GM10847 (cell line): Measurements from ENCODE around the gene CRTAC1.

Experiments
- POLR2A ChIP-seq: IDR thresholded peaks from 2 replicates; pipeline ENCODE4 v1.6.1; 2011; ENCODE audit not compliant: insufficient read length; ENCODE audit errors: extremely low read depth

The CRTAC1 gene

DNA sequence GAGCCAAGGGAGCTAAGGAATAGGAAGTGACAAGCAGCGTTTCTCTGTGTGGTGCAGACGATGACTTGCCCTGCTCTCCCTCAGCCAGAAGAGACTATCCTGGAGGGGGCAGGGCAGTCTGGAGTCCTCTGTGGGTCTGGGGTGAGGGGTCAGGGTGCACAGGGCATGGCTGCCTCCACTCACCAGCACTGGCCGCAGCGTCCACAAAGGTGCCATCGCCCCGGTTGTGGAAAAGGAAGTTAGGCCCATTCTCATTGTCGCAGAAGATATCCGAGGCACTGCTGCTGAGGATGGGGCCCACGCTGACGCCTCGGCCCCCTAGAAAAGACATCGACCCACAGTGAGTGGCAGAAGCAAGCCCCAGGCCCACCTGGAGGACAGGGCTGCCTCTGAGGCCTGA is 122.6 kb downstream of the CRTAC1 start:
- no peak for TF ChIP-seq POLR2A

DNA sequence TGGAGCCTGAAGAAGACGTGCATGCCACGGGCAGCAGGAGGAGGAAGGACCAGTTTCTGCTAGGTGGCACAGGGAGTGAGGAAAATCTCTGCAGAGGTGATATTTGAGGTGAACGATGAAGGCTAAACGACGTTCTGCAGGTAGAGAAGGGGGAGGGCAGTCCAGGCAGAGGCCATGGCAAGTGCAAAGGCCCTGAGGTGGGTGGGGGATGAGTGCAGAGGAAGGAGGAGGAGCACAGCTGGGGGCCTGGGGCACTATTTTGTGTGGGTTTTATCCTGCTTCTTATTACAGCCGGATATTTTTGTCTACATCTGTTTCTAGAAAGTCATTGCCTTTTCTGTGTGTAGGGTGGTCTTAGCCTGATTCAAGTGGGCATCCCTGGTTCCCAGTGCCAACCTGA is 123.2 kb downstream of the CRTAC1 start:
- no peak for TF ChIP-seq POLR2A

DNA sequence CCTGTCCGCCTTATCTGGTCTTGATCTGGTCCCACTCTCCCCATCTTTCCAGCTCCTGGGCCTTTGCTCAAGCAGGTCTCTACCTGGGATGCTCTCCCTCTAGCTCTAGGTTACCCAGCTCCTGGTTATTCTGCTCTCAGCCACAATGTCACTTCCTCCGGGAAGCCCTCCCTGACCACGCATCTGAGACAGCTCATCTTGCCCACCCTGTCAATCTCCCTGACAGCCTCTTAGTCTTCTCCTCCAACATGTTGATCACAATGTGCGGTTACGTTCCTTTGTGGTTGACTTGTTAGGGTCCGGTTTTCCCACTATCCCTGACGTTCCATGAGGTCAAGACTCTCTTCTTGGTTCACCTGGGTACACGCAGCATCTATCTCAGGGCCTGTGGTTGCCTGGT is 125.1 kb downstream of the CRTAC1 start:
- TF ChIP-seq POLR2A = no peak

GRCh38 chr10:97904576-97904975 is 125.8 kb downstream of the CRTAC1 start:
- no peak for TF ChIP-seq POLR2A

DNA sequence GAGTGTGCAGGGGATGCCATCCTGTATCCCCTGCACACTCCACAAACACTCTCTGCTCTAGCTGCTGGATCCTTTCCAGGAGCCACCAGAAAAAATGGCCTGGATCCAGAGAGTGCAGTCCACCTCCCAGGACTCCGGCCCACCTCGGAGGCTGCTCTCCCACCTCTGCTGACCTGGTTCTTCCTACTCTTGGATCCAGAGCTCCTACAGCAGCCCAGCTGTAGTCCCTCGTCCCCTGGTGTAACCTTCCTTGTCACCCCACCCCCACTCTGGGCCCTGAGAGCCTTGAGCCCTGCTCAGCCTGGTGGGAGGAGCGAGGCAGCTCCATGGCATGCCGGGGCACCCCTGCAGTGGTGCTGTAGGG is 126.4 kb downstream of the CRTAC1 start:
- TF ChIP-seq POLR2A = no peak

DNA sequence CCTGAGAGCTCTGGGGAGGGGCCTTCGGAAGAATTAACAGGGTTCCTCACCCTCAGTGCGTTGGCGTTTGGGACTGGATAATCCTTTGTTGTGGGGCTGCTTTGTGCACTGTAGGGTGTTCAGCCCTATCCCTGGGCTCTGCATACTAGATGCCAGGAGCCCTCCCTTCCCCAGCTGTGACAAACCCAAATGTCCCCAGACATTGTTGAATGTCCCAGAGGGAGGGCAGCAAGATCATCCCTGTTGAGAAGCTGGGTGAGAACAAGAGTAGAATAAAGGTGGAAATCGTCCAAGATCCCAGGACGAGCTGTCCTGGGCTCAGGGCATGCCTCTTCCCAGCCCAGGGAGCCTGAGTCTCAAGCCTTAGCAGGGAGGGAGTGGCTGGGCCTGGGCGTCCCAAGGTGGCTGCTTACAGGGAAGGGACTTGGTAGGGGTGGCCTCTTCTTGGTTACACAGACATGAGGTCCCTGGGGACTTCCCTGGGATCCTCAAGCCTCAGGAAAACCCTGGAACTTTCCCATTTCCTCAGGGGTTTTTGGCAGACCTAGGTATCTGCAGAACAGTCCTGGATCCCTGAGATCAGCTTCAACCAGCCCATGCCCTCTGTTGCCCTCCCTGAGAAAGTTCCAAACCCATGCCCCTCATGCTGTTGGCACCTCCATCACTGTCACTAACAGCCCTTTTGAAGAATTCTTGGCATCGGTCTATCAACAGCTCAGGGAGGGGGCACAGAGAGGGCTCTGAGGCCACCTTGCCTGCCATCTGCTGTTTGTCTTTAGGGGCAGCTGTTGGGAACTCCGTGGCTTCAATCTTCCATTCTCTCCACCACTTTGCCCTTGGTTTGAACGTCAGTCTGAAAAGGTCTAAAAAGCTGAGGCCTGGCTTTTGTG is 127.0 kb downstream of the CRTAC1 start:
- no peak for TF ChIP-seq POLR2A

- no peak for TF ChIP-seq POLR2A
These were observed 129.0 kb downstream of the CRTAC1 start for GRCh38 chr10:97901381-97901780.

DNA sequence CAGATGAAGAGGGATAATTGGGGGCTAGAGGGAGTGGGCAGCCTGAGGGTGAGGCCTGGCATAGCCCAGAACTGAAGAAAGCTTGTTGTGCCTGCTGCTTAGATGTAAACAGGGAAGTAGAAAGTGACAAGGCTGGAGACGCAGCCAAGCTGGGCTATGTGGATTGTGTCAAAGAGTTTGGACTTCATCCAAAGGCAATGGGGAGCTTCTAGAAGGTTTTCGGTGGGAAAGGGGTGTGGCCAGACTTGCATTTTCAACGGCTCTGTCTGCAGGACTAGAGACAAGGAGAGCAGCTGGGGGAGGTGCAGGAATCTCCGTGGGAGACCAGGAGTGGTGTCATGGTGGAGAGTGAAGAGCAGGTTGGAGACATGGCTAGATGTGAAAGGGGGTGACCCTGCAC is 132.0 kb downstream of the CRTAC1 start:
- TF ChIP-seq POLR2A = no peak

- TF ChIP-seq POLR2A = no peak
These were observed 133.6 kb downstream of the CRTAC1 start for GRCh38 chr10:97896756-97897358.

- TF ChIP-seq POLR2A = no peak
These were observed 134.5 kb downstream of the CRTAC1 start for GRCh38 chr10:97895915-97896314.

GRCh38 chr10:97895084-97895483 is 135.3 kb downstream of the CRTAC1 start:
- TF ChIP-seq POLR2A = no peak

DNA sequence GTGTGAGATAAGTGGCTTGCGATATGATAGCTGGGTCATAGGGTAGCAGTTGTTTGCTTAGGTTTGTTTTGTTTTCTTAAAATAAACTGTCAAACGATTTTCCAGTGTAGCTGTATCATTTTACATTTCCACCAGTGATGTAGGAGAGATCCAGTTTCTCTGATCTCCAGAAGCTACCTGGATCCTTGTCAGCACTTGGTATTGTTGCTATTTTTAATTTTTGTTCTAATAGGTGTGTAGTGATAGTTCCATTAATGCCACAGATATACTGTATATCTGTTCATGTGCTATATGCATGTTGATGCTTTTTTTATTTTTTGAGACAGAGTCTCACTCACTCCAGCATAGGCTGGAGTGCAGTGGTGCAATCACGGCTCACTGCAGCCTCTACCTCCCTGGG is 136.3 kb downstream of the CRTAC1 start:
- TF ChIP-seq POLR2A = no peak

- no peak for TF ChIP-seq POLR2A
These were observed 137.5 kb downstream of the CRTAC1 start for GRCh38 chr10:97892939-97893338.

DNA sequence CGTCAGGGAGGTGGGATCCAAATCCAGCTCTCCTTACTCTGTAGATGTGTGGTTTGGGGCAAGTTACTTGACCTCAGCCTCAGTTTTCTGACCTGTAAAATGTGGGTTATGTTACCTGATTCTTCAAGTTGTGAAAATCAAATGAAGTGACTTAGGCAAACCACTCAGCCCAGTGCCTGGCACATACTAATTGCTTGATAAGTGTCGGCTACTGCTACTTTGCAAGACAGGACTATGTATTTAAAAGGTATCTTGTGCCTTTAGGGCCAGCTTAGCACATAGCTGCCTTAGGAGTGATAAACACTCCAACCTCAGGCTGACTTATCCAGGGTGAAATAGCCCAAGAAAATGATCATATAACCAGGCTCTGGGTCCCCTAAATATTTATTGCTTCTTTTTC is 137.9 kb downstream of the CRTAC1 start:
- no peak for TF ChIP-seq POLR2A

DNA sequence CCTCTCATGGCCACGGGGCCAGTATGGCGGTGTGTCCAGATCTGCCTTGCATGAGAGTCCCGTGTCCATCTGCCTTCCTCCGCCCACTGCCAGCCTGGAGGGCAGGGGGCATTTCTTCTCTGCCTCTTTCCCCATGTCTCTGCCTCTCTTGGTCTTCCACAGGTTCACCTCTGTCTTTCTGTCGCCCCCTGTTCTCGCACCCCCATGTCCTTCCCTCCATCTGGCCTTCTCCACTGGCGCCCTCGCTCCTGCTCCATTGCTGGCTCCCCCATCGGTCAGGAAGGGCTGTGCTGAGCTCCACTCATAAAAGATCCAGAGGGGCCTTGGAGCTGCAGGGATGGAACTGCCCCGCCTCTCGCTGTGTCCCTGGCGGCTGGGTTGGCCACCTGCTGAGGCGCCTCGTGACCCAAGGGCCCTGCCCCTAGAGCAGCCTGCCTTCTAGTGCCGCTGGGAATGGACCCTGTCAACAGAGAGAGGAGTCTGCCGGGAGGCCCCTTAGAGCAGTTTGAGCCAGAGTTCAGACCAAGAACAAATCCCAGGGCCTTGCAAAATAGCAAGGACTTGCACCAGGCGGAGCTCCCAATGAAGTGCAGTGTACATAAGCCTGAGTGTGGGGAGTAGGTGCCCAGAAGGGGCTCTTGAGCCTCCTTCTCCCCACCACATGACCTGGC is 138.8 kb downstream of the CRTAC1 start:
- no peak for TF ChIP-seq POLR2A
